Fibroblast of lung (primary cell): ENCODE results near the gene ZNF595.

ENCODE experiments used
- CTCF ChIP-seq, 2 donors: IDR thresholded peaks in 1 of 2; conservative IDR thresholded peaks in 1 of 2; 1 replicate in 1 of 2; 2 replicates in 1 of 2; pipeline ENCODE4 v1.5.1; 2011 to 2012; ENCODE audit warnings: low read length in 2 of 2, control low read depth in 1 of 2, inconsistent platforms in 1 of 2, low read depth in 1 of 2, mild to moderate bottlenecking in 1 of 2
- EZH2 ChIP-seq: IDR thresholded peaks from 2 replicates; pipeline ENCODE4 v1.5.1; 2012; ENCODE audit warnings: low read length, control low read depth, mild to moderate bottlenecking; ENCODE audit errors: missing control alignments

- TF ChIP-seq CTCF (conservative IDR thresholded peaks at IDR 0.05 in 1 of 2, IDR thresholded peaks at IDR 0.05 in 1 of 2; ENCODE audit: low read depth in 1 of 2, low read length in 2 of 2) = no peak
- no peak for TF ChIP-seq EZH2
These were observed 68.4 kb downstream of the ZNF595 start for GRCh38 chr4:121408-122084.
